ENCODE results near the gene OBP2A.

Gene OBP2A

GRCh38 chr9:135550344-135550918 is 4.5 kb downstream of the OBP2A start:
- H3K9me2 ChIP-seq (replicated peaks; ENCODE audit: insufficient read depth, low read length) = no peaks in the 10 kb centered on the region

GRCh38 chr9:135551031-135551430 is 5.1 kb downstream of the OBP2A start:
- no peak overlapping the region for H3K4me2 ChIP-seq (ENCODE audit: low read depth, low read length)
- H3K9me3 ChIP-seq (replicated peaks; ENCODE audit: insufficient read depth, low read length) = no peaks in the 10 kb centered on the region
- H3K36me3 ChIP-seq (replicated peaks; ENCODE audit: insufficient read depth, low read length) = no peaks in the 10 kb centered on the region
- no peaks in the 10 kb centered on the region for H3F3A ChIP-seq (ENCODE audit: insufficient read depth, low read length)
- no peak overlapping the region for H3K27ac ChIP-seq (ENCODE audit: low read length)
- DNase-seq = no peak
- no peaks in the 10 kb centered on the region for H3K9me2 ChIP-seq (replicated peaks; ENCODE audit: insufficient read depth, low read length)
- peaks cover 31% of the 10 kb centered on the region for H3K27me3 ChIP-seq (replicated peaks; ENCODE audit: insufficient read depth, low read length)
- H3K9ac ChIP-seq (ENCODE audit: low read length) = no peak overlapping the region
- H4K20me1 ChIP-seq (ENCODE audit: insufficient read depth, low read length) = no peaks in the 10 kb centered on the region
- no peak overlapping the region for H3K4me3 ChIP-seq (ENCODE audit: low read length)
- no peaks in the 10 kb centered on the region for H3K79me2 ChIP-seq (ENCODE audit: low read length)
- H3K4me1 ChIP-seq (ENCODE audit: low read length) = no peaks in the 10 kb centered on the region
- H2AFZ ChIP-seq (ENCODE audit: low read length) = no peak overlapping the region
- TF ChIP-seq EZH2 (optimal IDR thresholded peaks at IDR 0.05; ENCODE audit: low read depth, low read length) (no peak), EZH2phosphoT487 (IDR thresholded peaks at IDR 0.05; ENCODE audit: low read length) (no peak), CTCF (IDR thresholded peaks at IDR 0.05; ENCODE audit: low read length) (no peak)

More at GRCh38 chr9:135550344-135550918, 4.5 kb downstream of the OBP2A start:
- Histone ChIP-seq H3K27me3 (replicated peaks; ENCODE audit: insufficient read depth, low read length) (peaks cover 25% of the 10 kb centered on the region), H3K36me3 (replicated peaks; ENCODE audit: insufficient read depth, low read length) (no peaks in the 10 kb centered on the region), H3K79me2 (ENCODE audit: low read length) (no peaks in the 10 kb centered on the region), H3K4me2 (ENCODE audit: low read depth, low read length) (no peak overlapping the region), H3K4me3 (ENCODE audit: low read length) (no peak overlapping the region), H3F3A (ENCODE audit: insufficient read depth, low read length) (no peaks in the 10 kb centered on the region), H3K4me1 (ENCODE audit: low read length) (no peaks in the 10 kb centered on the region), H3K9me3 (replicated peaks; ENCODE audit: insufficient read depth, low read length) (no peaks in the 10 kb centered on the region), H3K9ac (ENCODE audit: low read length) (no peak overlapping the region), H3K27ac (ENCODE audit: low read length) (no peak overlapping the region), H4K20me1 (ENCODE audit: insufficient read depth, low read length) (no peaks in the 10 kb centered on the region), H2AFZ (ENCODE audit: low read length) (no peak overlapping the region)
- DNase-seq = no peak
- no peak for TF ChIP-seq CTCF (IDR thresholded peaks at IDR 0.05; ENCODE audit: low read length)
- no peak for TF ChIP-seq EZH2phosphoT487 (IDR thresholded peaks at IDR 0.05; ENCODE audit: low read length)
- no peak for TF ChIP-seq EZH2 (optimal IDR thresholded peaks at IDR 0.05; ENCODE audit: low read depth, low read length)

DNA sequence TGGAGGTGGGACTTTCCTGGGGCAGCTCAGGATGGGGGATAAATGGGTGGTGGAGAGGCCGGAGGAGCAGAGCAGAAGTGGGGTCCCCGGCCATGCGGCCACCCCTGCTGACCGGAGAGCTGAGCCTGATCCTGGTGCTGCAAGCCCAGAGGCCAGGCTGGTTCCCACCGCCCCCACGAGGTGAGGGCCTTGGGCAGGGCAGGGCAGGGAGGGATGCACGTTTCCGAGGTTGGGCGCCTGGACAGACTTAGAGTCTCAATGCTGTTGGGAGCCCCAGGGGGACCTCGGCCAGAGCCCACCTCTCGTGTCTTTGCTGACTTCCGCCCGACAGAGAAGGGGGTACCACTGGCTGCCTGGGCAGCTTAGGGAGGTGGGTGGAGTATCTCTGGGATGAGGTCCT is 5.5 kb downstream of the OBP2A start:
- no peak for TF ChIP-seq EZH2phosphoT487 (IDR thresholded peaks at IDR 0.05; ENCODE audit: low read length)
- no peak for TF ChIP-seq CTCF (IDR thresholded peaks at IDR 0.05; ENCODE audit: low read length)
- no peak for TF ChIP-seq EZH2 (optimal IDR thresholded peaks at IDR 0.05; ENCODE audit: low read depth, low read length)
- no peaks in the 10 kb centered on the region for H3K9me2 ChIP-seq (replicated peaks; ENCODE audit: insufficient read depth, low read length)
- no peak for DNase-seq
- H3K4me2 ChIP-seq (ENCODE audit: low read depth, low read length) = no peak overlapping the region
- H3K27ac ChIP-seq (ENCODE audit: low read length) = no peak overlapping the region
- H3K36me3 ChIP-seq (replicated peaks; ENCODE audit: insufficient read depth, low read length) = no peaks in the 10 kb centered on the region
- H3K79me2 ChIP-seq (ENCODE audit: low read length) = no peaks in the 10 kb centered on the region
- H3K4me1 ChIP-seq (ENCODE audit: low read length) = no peaks in the 10 kb centered on the region
- H2AFZ ChIP-seq (ENCODE audit: low read length) = no peak overlapping the region
- H3F3A ChIP-seq (ENCODE audit: insufficient read depth, low read length) = no peaks in the 10 kb centered on the region
- no peaks in the 10 kb centered on the region for H3K9me3 ChIP-seq (replicated peaks; ENCODE audit: insufficient read depth, low read length)
- H3K27me3 ChIP-seq (replicated peaks; ENCODE audit: insufficient read depth, low read length) = peaks cover 33% of the 10 kb centered on the region
- H3K9ac ChIP-seq (ENCODE audit: low read length) = no peak overlapping the region
- H4K20me1 ChIP-seq (ENCODE audit: insufficient read depth, low read length) = no peaks in the 10 kb centered on the region
- no peak overlapping the region for H3K4me3 ChIP-seq (ENCODE audit: low read length)
